ENCODE measurements around the gene FAF1.

Gene FAF1

GRCh38 chr1:50699795-50700194 is 260.3 kb downstream of the FAF1 start:
- no peak for DNase-seq

DNA sequence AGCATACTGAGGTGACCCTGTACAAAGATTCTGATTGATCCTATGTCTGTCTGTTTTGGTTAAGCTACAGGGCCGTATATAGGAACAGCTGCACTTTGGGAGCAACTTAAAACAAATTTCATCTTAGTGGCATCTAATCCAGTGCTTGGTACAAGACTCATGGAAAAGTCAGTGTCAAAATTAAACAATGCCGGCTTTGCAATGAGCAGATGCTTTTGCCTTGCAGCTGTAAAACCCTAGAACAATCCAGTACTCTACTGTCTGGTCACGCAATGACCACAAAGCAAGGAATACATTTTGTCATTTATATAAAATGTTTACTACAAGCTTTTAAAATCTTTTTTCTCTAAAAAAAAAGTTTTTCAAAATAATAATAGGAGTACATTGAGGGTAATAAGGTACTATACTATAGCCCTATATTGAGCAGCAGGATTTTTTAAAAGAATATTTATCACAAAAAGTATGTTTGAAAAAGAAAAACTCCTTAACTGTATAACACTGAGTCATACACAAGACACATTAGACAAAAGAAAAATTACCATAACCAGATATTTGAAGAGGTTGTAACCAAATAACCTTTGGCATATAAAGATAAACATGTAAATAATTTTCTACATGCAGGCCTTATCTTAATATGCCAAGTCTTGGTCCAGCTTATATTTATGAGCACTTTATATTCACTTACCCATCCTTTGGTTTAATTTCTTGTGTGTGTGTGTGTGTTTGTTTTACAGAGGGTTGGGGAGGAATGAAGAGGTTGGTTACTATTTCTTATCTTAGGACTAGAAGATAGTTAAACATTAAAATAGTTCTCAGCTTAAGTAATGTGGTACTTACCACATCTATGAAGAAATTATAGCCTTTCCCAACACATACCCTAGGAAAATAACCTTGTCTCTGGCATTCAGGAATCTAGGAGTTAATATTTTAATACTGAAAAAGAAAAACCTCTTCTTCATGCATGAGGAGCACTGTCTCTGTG is 262.3 kb downstream of the FAF1 start:
- no peak for DNase-seq

DNA sequence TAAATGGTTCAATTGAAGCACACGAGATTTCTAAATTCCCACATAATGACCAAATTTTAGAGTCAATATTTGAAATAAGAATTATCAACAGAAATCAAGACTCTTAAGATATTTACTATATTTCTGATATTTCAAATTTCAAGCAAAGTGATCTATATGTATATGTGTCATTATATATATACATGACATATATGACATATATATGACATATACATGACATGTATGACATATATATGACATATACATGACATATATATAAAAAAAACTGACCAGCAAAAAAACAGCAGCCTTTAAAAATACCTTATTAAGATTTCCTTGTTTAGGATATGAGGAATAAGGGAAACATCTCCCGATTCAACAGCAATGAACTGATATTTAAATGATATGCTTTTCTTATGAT is 266.2 kb downstream of the FAF1 start:
- DNase-seq, result no peak

GRCh38 chr1:50684185-50684584 is 275.9 kb downstream of the FAF1 start:
- no peak for DNase-seq

DNA sequence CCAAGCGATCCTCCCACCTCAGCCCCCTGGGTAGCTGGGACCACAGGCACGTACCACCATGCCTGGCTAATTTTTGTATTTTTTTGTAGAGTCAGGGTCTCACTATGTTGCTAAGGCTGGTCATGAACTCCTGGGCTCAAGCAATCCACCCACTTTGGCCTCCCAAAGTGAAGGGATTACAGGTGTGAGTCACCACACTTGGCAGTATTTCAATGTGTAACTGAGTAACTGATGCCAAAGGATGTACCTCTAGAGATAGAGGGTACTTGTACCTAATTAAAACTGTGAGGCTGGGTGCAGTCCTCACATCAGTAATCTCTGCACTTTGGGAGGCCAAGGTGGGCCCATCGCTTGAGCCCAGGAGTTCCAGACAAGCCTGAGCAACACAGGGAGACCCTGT is 278.1 kb downstream of the FAF1 start:
- DNase-seq, result no peak

DNA sequence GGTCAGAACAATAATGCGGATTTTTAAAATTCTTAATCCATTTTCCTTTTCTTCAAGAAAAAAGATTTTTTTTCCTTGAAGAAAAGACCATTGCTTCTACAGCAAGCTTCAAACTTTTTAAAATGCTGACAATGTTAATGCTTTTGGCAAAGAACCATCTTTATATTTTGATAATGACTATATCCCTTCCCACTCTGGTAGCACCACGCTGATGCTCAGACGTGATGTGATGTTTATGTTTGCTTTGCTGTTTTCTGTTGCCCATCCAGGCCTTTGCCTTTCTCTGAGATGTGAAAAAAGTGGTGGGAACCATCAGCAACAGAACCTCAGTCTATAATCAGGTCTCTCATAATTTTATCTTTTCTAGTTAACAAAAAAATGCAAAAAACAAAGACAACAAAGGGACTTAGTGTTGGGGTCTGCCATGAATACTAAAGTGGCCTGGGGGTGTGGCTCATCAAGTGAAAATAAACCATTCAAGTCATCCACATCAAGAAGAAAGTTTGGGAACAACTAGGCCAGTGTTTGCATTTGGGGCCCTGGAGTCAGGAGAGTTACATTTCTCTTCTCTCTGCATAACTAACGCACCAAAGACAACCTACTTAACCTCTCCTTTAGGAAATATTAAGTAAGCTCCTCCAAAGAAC is 292.2 kb downstream of the FAF1 start:
- no peak for DNase-seq

GRCh38 chr1:50667272-50667671 is 292.8 kb downstream of the FAF1 start:
- DNase-seq, result no peak

DNA sequence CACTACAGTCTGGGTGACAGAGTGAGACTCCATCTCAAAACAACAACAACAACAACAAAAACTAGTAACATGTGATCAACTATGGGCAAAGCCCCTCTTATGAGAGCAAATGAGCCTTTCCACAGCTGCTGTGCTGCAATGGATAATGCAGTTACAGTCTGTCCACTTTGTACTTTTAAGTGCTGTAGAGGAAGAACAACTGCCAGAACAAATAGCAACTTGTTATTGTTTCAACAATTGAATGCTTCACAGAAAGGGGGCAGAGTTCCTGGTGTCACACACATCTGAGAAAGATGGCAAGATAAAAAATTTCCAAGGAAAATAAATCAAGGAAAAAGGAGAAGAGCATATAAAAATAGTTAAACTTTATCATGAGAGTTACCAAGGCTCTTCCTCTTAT is 293.2 kb downstream of the FAF1 start:
- no peak for DNase-seq

GRCh38 chr1:50665413-50665812 is 294.7 kb downstream of the FAF1 start:
- no peak for DNase-seq

- no peak for DNase-seq
These were observed 298.4 kb downstream of the FAF1 start for GRCh38 chr1:50661626-50662025.

- DNase-seq, result no peak
These were observed 300.9 kb downstream of the FAF1 start for GRCh38 chr1:50659107-50659662.

GRCh38 chr1:50658459-50659076 is 301.5 kb downstream of the FAF1 start:
- no peak for DNase-seq

- DNase-seq, result no peak
These were observed 303.1 kb downstream of the FAF1 start for GRCh38 chr1:50656931-50657330.

- no peak for DNase-seq
These were observed 308.4 kb downstream of the FAF1 start for GRCh38 chr1:50651476-50652263.

- no peak for DNase-seq
These were observed 313.5 kb downstream of the FAF1 start for GRCh38 chr1:50646526-50646925.

- no peak for DNase-seq
These were observed 314.9 kb downstream of the FAF1 start for GRCh38 chr1:50645139-50645538.

DNA sequence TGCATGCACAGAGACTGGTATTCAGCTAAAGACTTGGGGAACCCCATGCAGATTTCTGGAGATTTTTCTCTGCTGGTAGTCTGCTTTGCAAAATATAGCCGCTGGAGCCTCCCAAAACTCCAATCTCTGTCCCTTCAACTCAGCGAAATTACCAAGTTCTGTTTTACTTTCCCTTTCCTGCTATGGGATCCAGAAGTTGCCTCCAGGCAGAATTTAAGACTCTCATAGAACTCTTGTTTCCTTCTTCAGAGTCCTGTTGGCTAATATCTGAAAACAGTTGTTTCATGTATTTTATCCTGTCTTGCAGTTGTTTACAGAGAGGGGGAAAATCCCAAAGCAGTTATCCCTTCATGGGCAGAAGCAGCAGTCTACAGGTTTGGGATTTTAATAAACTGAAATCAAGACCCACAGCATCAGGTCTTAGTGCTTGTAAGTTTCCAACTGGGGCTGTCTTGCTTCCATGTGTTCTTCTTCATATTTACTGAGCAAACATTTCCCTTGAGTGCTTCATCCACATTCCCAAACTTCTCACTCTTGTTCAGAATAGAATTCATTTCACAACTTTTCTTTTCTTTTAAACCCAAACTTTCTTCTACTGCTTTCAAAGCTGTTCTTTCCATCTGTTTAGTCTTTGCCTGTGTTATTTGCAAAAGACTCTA is 315.5 kb downstream of the FAF1 start:
- DNase-seq, result no peak

DNA sequence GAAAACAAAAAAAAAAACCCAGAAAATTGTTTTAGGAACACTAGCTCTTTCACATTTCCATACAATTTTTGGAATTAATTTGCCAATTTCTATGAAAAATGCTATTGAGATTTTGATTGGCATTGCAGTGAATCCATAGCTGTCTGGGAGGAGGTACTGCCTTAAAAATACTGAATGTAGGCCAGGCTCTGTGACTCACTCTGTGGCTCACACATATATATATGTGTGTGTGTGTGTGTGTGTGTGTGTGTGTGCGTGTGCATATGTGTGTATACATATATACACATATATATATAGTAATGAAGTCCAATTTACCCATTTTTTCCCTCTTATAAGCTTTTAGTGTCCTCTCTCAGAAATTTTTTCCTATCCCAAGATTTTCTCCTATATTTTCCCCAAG is 322.6 kb downstream of the FAF1 start:
- DNase-seq, result no peak

GRCh38 chr1:50634251-50634650 is 325.8 kb downstream of the FAF1 start:
- DNase-seq, result no peak

- no peak for DNase-seq
These were observed 326.6 kb downstream of the FAF1 start for GRCh38 chr1:50633465-50633864.

GRCh38 chr1:50631161-50631560 is 328.9 kb downstream of the FAF1 start:
- DNase-seq, result no peak

DNA sequence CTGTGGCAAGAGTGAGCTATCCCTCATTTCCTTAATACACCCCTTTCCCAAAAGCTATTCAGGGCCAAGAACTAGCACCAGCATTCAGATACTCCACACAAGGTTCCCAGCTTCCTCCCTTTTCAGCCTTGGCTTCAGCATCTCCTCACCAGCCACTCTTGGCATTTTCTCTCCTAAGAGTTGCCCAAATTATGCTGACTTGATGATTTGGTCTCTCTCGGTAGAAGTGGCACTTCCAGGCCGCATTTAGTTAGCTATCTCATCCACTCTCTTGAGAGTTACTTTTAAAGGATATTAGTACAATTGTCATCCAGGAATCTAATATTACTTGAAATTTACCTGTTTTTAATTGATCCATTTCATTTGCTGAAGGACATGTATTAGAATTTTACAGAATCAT is 337.8 kb downstream of the FAF1 start:
- DNase-seq, result no peak

Measured in stimulated activated naive CD4-positive, alpha-beta T cell (primary cell).